Skeletal muscle satellite cell (primary cell): ENCODE results near the gene FCGR3A. TPM values are rescaled to one million over a fixed set of nuclear protein-coding genes. Genes with fewer than 3 reads are reported as not detected.
"Not testable (repeated sequence)": the region's sequence is repeated elsewhere in the genome, so short reads cannot be mapped to it uniquely, and the experiment has no call there.

ENCODE experiments used
- H3K27me3 ChIP-seq: 2 replicates; pipeline ENCODE4 v1.7.0; 2013; ENCODE audit warnings: low read length; ENCODE audit not compliant: control insufficient read depth, insufficient read depth
- H3K36me3 ChIP-seq: 2 replicates; pipeline ENCODE4 v1.7.0; 2013; ENCODE audit warnings: mild to moderate bottlenecking, control low read depth, low read length; ENCODE audit not compliant: insufficient read depth
- H3K4me1 ChIP-seq: 2 replicates; pipeline ENCODE4 v1.7.0; 2013; ENCODE audit warnings: low read length; ENCODE audit not compliant: control insufficient read depth, insufficient read depth
- H3K4me2 ChIP-seq: 2 replicates; pipeline ENCODE4 v1.7.0; 2013; ENCODE audit warnings: mild to moderate bottlenecking, low read length
- H3K4me3 ChIP-seq: 2 replicates; pipeline ENCODE4 v1.7.0; 2013; ENCODE audit warnings: low read length
- H3K9ac ChIP-seq: 2 replicates; pipeline ENCODE4 v1.7.0; 2013; ENCODE audit warnings: mild to moderate bottlenecking, low read depth, low read length, moderate library complexity
- H3K9me3 ChIP-seq: replicated peaks from 2 replicates; pipeline ENCODE4 v1.7.0; 2013; ENCODE audit warnings: mild to moderate bottlenecking, control low read depth, low read length
- total RNA-seq: library from RNA; depleted of rRNA; stranded (reverse); fragments of >200 nt; gene quantifications from 2 replicates; pipeline ENCODE4 v1.2.3, GENCODE V29; 2012; rRNA removed

FCGR3A gene
- not detected in 2 replicates for total RNA-seq

GRCh38 chr1:161549652-161550051 lies at the start of gene FCGR3A:
Gene FCGR3A, minus strand, starts transcription at chr1:161549818. Its CDS starts 82 bp downstream, at chr1:161549736.
- Histone ChIP-seq H3K4me3 (no peak within 1 kb of the TSS), H3K4me1 (no peaks in the 10 kb centered on the region), H3K9me3 (no peaks in the 10 kb centered on the region), H3K9ac (no peak within 1 kb of the TSS), H3K27me3 (peaks cover 7% of the 10 kb centered on the region), H3K36me3 (no peaks in the 10 kb centered on the region), H3K4me2 (no peak within 1 kb of the TSS)

GRCh38 chr1:161597077-161597476 lies 47.5 kb upstream of the FCGR3A start:
- not testable (repeated sequence) for H3K4me2 ChIP-seq, H3K27me3 ChIP-seq, H3K36me3 ChIP-seq, H3K9ac ChIP-seq, H3K4me3 ChIP-seq, H3K4me1 ChIP-seq, H3K9me3 ChIP-seq

- H3K9ac ChIP-seq, H3K36me3 ChIP-seq, H3K4me3 ChIP-seq, H3K4me1 ChIP-seq, H3K4me2 ChIP-seq, H3K27me3 ChIP-seq, H3K9me3 ChIP-seq: not testable (repeated sequence)
These were observed 46.0 kb upstream of the FCGR3A start for GRCh38 chr1:161595583-161595982.

GRCh38 chr1:161595173-161595572 lies 45.6 kb upstream of the FCGR3A start:
- H3K9me3 ChIP-seq, H3K4me2 ChIP-seq, H3K27me3 ChIP-seq, H3K4me1 ChIP-seq, H3K4me3 ChIP-seq, H3K36me3 ChIP-seq, H3K9ac ChIP-seq: not testable (repeated sequence)

- not testable (repeated sequence) for H3K27me3 ChIP-seq, H3K9me3 ChIP-seq, H3K36me3 ChIP-seq, H3K4me2 ChIP-seq, H3K4me1 ChIP-seq, H3K4me3 ChIP-seq, H3K9ac ChIP-seq
These were observed 44.8 kb upstream of the FCGR3A start for GRCh38 chr1:161594269-161594984.

- not testable (repeated sequence) for H3K9ac ChIP-seq, H3K36me3 ChIP-seq, H3K4me2 ChIP-seq, H3K9me3 ChIP-seq, H3K27me3 ChIP-seq, H3K4me1 ChIP-seq, H3K4me3 ChIP-seq
These were observed 43.6 kb upstream of the FCGR3A start for GRCh38 chr1:161593092-161593755.

- H3K4me1 ChIP-seq, H3K36me3 ChIP-seq, H3K4me3 ChIP-seq, H3K9me3 ChIP-seq, H3K27me3 ChIP-seq, H3K4me2 ChIP-seq, H3K9ac ChIP-seq: not testable (repeated sequence)
These were observed 43.0 kb upstream of the FCGR3A start for GRCh38 chr1:161592586-161592985.

- H3K36me3 ChIP-seq, H3K4me3 ChIP-seq, H3K9me3 ChIP-seq, H3K4me1 ChIP-seq, H3K27me3 ChIP-seq, H3K9ac ChIP-seq, H3K4me2 ChIP-seq: not testable (repeated sequence)
These were observed 40.3 kb upstream of the FCGR3A start for GRCh38 chr1:161589920-161590319.

GRCh38 chr1:161589365-161589764 lies 39.7 kb upstream of the FCGR3A start:
- H3K27me3 ChIP-seq, H3K9me3 ChIP-seq, H3K4me2 ChIP-seq, H3K36me3 ChIP-seq, H3K4me1 ChIP-seq, H3K4me3 ChIP-seq, H3K9ac ChIP-seq: not testable (repeated sequence)

- H3K36me3 ChIP-seq, H3K9me3 ChIP-seq, H3K27me3 ChIP-seq, H3K9ac ChIP-seq, H3K4me1 ChIP-seq, H3K4me2 ChIP-seq, H3K4me3 ChIP-seq: not testable (repeated sequence)
These were observed 39.0 kb upstream of the FCGR3A start for GRCh38 chr1:161588596-161588995.

GRCh38 chr1:161582882-161583281 lies 33.3 kb upstream of the FCGR3A start:
- not testable (repeated sequence) for H3K4me2 ChIP-seq, H3K27me3 ChIP-seq, H3K9ac ChIP-seq, H3K36me3 ChIP-seq, H3K4me3 ChIP-seq, H3K9me3 ChIP-seq, H3K4me1 ChIP-seq

GRCh38 chr1:161580879-161581537 lies 31.4 kb upstream of the FCGR3A start:
- H3K36me3 ChIP-seq, H3K27me3 ChIP-seq, H3K9me3 ChIP-seq, H3K4me2 ChIP-seq, H3K9ac ChIP-seq, H3K4me1 ChIP-seq, H3K4me3 ChIP-seq: not testable (repeated sequence)
